Central memory CD4-positive, alpha-beta T cell (primary cell): Measurements from ENCODE around the gene ZNF519.
"Not testable (repeated sequence)": the region's sequence is repeated elsewhere in the genome, so short reads cannot be mapped to it uniquely, and the experiment has no call there.

Source experiments
- DNase-seq: peaks from one replicate; pipeline ENCODE4 v3.0.0; 2022
- total RNA-seq, 3 experiments: gene quantifications; one replicate each; lab custom pipeline; 2026; lab: John Stamatoyannopoulos, UW

The ZNF519 gene
- 6.1 to 13.1 (median 12.5) reads per million in 3 experiments for total RNA-seq

DNA sequence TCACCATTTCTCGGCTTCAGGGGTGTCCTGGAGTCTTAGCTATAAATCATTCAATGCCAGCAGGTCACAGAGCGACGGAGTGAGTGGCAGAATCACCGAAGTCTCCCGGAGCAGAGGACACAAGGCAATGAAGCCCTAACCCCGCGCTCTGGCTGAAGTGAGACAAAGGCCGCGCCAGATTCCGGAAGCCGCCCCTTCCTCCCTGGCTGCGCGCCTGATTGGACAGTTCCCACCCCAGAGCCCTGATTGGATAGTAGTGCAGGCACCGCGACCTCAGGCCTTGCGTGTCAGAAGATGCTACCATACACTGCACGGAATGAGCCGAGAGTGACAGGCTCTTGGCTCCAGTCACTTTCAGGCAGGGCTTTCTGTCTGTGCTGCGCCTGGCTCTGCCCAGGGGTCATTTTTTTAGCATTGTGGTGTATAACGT, at the start of gene ZNF519:
ZNF519 (minus strand) TSS at position 165 of the 430 bp plus-strand sequence; CDS start at position 7, 158 bp downstream.
- peak; percentile 91 for DNase-seq

DNA sequence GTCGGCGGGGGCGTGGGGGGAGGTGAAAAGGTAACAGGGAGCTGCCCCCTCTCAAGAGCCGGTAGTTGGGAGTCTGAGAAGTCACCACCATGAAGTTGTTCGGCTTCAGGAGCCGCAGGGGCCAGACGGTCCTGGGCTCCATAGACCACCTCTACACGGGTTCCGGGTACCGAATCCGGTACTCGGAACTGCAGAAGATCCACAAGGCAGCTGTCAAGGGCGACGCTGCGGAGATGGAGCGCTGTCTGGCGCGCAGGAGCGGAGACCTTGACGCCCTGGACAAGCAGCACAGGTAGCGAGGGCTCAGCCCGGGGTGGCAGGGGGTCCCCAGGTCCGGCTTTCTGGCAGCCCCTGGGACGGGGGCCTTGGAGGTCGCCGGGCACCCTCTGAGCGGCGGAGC, 47.1 kb upstream of the ZNF519 start:
- peak; percentile 8 for DNase-seq

- peak; percentile 79 for DNase-seq
Measured at GRCh38 chr18:14178321-14179196, 46.3 kb upstream of the ZNF519 start.

DNA sequence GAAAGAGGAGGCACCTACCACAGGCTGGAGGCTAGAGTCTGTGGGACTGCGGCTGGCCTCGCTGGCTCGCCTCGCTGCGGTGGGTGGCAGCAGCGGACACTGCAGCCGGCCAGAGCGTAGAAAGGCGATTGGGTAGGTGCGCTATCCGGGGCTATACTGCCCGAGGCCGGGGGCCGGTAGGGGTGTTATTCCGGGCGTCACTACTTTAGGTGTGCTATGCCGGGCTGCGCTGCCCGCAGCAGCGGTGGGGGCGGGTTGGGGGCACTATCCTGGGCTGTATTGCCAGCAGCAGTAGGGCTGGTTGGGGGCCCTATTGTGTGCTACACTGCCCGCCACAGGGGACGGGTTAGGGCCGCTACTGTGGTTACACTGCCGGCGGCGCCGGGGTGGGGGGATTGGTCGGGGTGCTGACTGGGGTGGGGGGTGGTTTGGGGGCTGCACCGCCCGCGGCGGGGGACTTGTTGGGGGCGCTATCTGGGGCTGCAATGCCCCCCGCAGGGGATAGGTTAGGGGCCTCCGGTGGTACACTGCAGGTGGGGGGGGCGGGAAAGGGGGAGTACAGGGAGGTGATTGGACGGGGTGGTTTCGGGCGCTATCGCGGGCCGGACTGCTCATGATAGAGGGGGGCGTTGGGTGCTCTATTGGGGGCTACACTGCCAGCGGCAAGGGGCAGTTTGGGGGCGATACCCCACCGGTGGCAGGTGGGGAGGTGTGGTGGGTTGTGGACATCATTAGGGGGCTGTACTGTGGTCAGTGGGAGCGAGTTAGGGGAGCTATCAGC, 45.5 kb upstream of the ZNF519 start:
- not testable (repeated sequence) for DNase-seq

GRCh38 chr18:14175404-14175803, 43.2 kb upstream of the ZNF519 start:
- DNase-seq, result not testable (repeated sequence)

DNA sequence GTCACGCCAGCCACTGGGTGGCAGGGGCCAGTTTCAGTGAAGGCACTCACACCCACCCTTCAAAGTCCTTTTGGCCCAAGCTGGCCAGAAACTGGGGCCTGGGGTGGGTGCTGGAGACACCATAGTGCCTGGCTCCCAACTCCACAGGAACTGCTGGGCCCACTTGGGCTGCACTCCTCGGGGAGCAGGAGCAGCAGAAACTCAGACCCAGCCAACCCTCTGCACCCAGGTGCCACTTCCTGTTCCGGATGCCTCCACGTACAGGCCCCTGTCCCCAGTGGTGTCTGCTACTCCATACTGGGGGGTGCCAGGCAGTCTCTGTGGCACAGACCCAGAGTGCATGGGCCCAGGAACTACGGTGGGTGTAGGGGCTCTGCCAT, 42.5 kb upstream of the ZNF519 start:
- DNase-seq, result no peak

GRCh38 chr18:14174002-14174705, 41.9 kb upstream of the ZNF519 start:
- not testable (repeated sequence) for DNase-seq

- DNase-seq, result not testable (repeated sequence)
Measured at GRCh38 chr18:14173116-14173951, 41.1 kb upstream of the ZNF519 start.

- DNase-seq, result not testable (repeated sequence)
Measured at GRCh38 chr18:14172142-14173115, 40.2 kb upstream of the ZNF519 start.

- not testable (repeated sequence) for DNase-seq
Measured at GRCh38 chr18:14171301-14172141, 39.3 kb upstream of the ZNF519 start.

DNA sequence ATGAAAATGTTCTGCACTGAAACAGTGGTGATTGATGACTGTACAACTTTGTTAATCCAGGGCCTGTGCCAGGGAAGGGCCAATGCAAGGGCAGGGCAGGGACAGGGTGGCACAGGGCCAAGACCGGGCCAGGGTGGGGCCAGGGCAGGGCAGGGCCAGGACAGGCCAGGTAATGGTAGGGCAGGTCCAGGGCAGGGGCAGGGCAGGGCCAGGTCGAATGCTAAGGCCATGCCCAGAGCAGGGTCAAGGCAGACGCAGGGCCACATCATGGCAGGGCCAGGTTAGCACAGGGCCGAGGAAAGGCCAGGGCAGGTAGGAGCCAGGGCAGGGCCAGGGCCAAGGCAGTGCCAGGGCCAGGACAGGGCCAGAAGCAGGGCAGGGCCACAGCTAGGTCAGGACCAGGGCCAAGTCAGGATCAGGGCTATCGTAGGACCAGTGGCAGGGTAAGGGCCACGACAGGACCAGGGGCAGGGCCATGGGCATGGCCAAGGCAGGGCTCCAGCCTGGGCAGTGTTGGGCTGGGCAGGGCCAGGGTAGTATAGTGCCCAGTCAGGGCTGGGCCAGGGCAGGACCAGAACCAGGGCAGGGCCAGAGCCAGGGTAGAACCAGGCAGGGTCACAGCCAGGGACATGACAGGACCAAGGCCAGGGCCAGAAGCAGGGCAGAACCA, 38.3 kb upstream of the ZNF519 start:
- DNase-seq, result not testable (repeated sequence)

DNA sequence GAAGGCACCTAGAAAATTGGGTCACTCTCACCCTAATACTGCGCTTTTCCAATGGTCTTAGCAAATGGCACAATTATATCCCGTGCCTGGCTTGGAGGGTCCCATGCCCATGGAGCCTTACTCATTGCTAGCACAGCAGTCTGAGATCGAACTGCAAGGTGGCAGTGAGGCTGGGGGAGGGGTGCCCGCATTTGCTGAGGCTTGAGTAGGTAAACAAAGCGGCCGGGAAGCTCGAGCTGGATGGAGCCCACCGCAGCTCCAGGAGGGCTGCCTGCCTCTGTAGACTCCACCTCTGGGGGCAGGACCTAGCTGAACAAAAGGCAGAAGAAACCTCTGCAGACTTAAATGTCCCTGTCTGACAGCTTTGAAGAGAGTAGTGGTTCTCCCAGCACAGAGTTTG, 30.7 kb upstream of the ZNF519 start:
- DNase-seq, result not testable (repeated sequence)

GRCh38 chr18:14151564-14152113, 19.4 kb upstream of the ZNF519 start:
- DNase-seq, result not testable (repeated sequence)

DNA sequence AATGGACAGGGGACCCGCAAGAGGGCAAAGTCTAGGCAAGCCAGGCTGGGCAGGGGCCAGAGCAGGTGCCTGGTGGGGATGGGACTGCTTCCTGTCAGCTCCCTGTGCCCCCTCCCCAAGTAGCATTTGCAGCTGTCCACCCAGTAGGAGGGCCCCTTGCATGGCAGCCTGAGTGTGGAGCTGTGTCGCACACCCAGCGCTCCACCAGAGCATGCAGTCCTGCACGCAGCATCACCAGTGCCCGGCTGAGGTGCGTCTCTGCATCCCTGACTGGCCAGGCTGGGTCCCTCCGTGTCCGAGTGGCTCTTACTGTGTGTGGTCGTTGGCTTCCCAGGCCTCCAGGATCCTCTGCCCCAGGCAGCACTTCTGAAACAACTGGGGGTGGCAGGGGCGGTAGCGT, 18.5 kb upstream of the ZNF519 start:
- not testable (repeated sequence) for DNase-seq

GRCh38 chr18:14149916-14150420, 17.7 kb upstream of the ZNF519 start:
- not testable (repeated sequence) for DNase-seq

- not testable (repeated sequence) for DNase-seq
Measured at GRCh38 chr18:14149121-14149850, 17.1 kb upstream of the ZNF519 start.
